ENCODE results near the gene UROD. TPM values are rescaled to one million over a fixed set of nuclear protein-coding genes. Genes with fewer than 3 reads are reported as not detected.

The UROD gene
- total and polyA plus RNA-seq, 11 donors: 58.2 to 95.8 (median 80.1) TPM

- peaks cover 2 to 47% (median 31%) of the 10 kb centered on the region in 12 donors for H3K4me1 ChIP-seq
- DNase-seq (no peak), ATAC-seq (no peak)
- peak overlapping the region in 9 of 12 donors; percentile 78 to 100 (median 96) for H3K4me3 ChIP-seq
- no peak overlapping the region for H3K27ac ChIP-seq
- peaks cover 0 to 65% (median 62%) of the 10 kb centered on the region in 9 donors for H3K36me3 ChIP-seq
- TF ChIP-seq, protein P1, sequence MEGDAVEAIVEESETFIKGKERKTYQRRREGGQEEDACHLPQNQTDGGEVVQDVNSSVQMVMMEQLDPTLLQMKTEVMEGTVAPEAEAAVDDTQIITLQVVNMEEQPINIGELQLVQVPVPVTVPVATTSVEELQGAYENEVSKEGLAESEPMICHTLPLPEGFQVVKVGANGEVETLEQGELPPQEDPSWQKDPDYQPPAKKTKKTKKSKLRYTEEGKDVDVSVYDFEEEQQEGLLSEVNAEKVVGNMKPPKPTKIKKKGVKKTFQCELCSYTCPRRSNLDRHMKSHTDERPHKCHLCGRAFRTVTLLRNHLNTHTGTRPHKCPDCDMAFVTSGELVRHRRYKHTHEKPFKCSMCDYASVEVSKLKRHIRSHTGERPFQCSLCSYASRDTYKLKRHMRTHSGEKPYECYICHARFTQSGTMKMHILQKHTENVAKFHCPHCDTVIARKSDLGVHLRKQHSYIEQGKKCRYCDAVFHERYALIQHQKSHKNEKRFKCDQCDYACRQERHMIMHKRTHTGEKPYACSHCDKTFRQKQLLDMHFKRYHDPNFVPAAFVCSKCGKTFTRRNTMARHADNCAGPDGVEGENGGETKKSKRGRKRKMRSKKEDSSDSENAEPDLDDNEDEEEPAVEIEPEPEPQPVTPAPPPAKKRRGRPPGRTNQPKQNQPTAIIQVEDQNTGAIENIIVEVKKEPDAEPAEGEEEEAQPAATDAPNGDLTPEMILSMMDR (IDR thresholded peaks at IDR 0.05): no peak
- no peak for TF ChIP-seq POLR2A (IDR thresholded peaks at IDR 0.05)
- WGBS, 4 donors: 92 to 96% (median 93%) methylated on average over 9 to 11 of the region's 11 CpGs
- no peaks in the 10 kb centered on the region for H3K27me3 ChIP-seq
- no peaks in the 10 kb centered on the region for H3K9me3 ChIP-seq
- intact Hi-C loops (cut with DNase I): loop anchor here in 5 of 10 donors (5.0 to 10.0 kb wide), 4 partner anchors 172 to 222 kb away; partner anchors contain the start of gene BEST4 (in 1 of the 5)
These were observed 2.7 kb upstream of the UROD start for GRCh38 chr1:45009296-45009865.

DNA sequence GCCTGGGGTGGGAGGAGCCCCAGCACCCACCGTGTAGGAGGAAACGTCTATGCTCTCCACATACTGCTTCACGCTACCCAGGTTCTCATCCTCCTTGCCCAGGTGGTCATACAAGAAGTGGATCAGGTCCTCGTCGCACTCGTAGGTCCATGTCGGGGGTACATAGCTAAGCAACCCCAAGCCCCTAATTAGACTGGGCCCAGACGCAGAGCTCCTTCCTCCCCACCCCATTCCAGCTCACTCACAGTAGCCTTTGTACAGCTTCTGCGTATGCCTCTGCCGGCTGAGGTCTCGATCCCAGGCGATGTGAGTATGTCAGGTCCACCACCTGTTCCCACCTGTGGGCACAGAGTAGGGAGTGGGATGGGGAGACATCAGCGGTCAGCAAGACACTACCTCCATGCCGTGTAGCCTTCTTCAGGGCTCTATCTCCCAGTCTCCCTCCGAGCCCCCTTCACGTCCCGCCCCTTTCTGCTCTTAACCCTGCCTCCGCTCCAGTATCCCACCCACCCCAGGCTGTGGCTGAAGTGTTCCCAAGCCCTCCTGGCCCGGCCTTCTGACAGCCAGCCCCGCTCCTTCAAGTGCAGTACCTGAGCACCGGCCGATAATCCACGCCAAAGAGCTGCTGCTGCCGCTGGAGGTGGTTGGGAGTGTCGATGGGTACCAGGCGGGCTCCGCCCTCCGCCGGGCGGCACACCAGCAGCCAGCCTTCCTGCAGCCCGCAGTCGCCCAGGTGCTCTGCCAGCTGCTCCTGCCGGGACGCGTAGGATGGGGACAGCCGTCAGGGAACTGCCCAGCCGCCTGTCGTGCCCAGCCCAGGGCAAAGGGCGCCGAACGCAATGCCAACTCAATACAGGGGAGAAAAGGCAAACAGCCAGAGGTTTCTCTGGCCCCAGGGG is 1.8 kb upstream of the UROD start:
- H3K27ac ChIP-seq: peak overlapping the region in 11 of 12 donors; percentile 78 to 90 (median 86)
- peaks cover 2 to 53% (median 34%) of the 10 kb centered on the region in 12 donors for H3K4me1 ChIP-seq
- no peaks in the 10 kb centered on the region for H3K9me3 ChIP-seq
- no peaks in the 10 kb centered on the region for H3K27me3 ChIP-seq
- ATAC-seq (peak in 2 of 4 donors; percentile 1 to 6), DNase-seq (no peak)
- no peak for TF ChIP-seq POLR2A (IDR thresholded peaks at IDR 0.05)
- TF ChIP-seq, protein P1 (IDR thresholded peaks at IDR 0.05): no peak
- intact Hi-C loops (cut with DNase I): loop anchor here (2.0 to 10.0 kb wide), 15 partner anchors 23 to 565 kb away; partner anchors contain the start of genes TESK2 (in 7 of the 10), BEST4 (in 4 of the 10), RNU5D-1 (in 2 of the 10) and ZSWIM5 (in 2 of the 10)
- peaks cover 0 to 63% (median 59%) of the 10 kb centered on the region in 9 donors for H3K36me3 ChIP-seq
- peak overlapping the region; percentile 78 to 100 (median 93) for H3K4me3 ChIP-seq
- WGBS, 4 donors: 16 to 49% (median 20%) methylated on average over 17 to 41 of the region's 41 CpGs

- peak in 1 of 2 donors; percentile 71 for TF ChIP-seq POLR2A (IDR thresholded peaks at IDR 0.05)
- TF ChIP-seq, protein P1 (IDR thresholded peaks at IDR 0.05): peak in 2 of 12 donors; percentile 2 to 7
- Histone ChIP-seq H3K36me3 (peaks cover 0 to 61% (median 54%) of the 10 kb centered on the region in 9 donors), H3K27me3 (no peaks in the 10 kb centered on the region), H3K4me1 (peaks cover 2 to 53% (median 34%) of the 10 kb centered on the region in 12 donors), H3K4me3 (peak within 1 kb of the TSS; percentile 78 to 100 (median 93)), H3K27ac (peak within 1 kb of the TSS; percentile 66 to 90 (median 84)), H3K9me3 (no peaks in the 10 kb centered on the region)
- DNase-seq (peak; percentile 85 to 90 (median 88)), ATAC-seq (peak; percentile 87 to 92 (median 90))
- intact Hi-C loops (cut with DNase I): loop anchor here (2.0 to 10.0 kb wide), 13 partner anchors 24 to 564 kb away; partner anchors contain the start of genes TESK2 (in 7 of the 10), BEST4 (in 3 of the 10), RNU5D-1 (in 2 of the 10) and ZSWIM5 (in 2 of the 10)
- WGBS, 4 donors: 1 to 3% (median 1%) methylated on average over 13 to 62 of the region's 62 CpGs
These were observed 921 bp upstream of the UROD start, which contains the start of gene HECTD3 for GRCh38 chr1:45010855-45011811. Gene HECTD3, minus strand, starts transcription at chr1:45011324. Its CDS starts 67 bp downstream, at chr1:45011257.
